Body of pancreas (tissue), 4 donors: ENCODE results near the gene STK35.

Experiments
- CTCF ChIP-seq, 7 experiments: fragments of 450-650 bp in 4 of 7; fragments of 200-600 bp in 3 of 7; sonication (generic) in 3 of 7; IDR thresholded peaks; one replicate each; pipeline ENCODE4 v1.5.1; 2016 to 2019; ENCODE audit warnings: antibody characterized with exemption in 7 of 7
- POLR2A ChIP-seq, 3 donors: fragments of 450-650 bp; IDR thresholded peaks; one replicate each; pipeline ENCODE4 v1.6.1; 2016; ENCODE audit warnings: antibody characterized with exemption in 3 of 3, mild to moderate bottlenecking in 2 of 3

- TF ChIP-seq POLR2A (IDR thresholded peaks at IDR 0.05): no peak
- no peak for TF ChIP-seq CTCF (IDR thresholded peaks at IDR 0.05)
Observed at GRCh38 chr20:2143594-2143993, 42.0 kb downstream of the STK35 start.
